ENCODE measurements around the gene RNASEH2B. TPM values are rescaled to one million over a fixed set of nuclear protein-coding genes. Genes with fewer than 3 reads are reported as not detected.

RNASEH2B gene
- total and polyA plus RNA-seq, 2 of the 8 experiments (the other 6 are each of a cell fraction or from before 2014, with no cell fraction given): 19.3 to 43.9 TPM

DNA sequence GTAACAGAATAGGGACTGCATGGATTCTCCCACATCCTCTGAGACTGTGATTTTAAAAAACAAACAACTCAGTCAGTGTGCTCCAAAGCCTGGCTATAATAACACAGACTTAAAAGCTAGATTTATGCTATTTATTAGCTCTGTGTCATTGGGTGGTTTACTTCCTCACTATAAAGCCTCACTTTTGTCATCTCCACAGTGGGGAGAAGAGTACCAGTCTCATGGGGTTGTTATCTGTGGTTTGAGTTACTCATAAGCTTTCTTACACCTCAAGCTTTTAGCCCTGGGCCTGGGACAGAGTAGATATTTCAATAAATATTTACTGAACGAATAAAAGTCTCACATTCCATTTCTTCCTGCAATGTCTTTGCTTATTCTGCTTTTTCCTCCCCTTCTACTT lies 5.3 kb downstream of the RNASEH2B start (continued):
- no peak for TF ChIP-seq E2F6 (IDR thresholded peaks at IDR 0.05)
- TF ChIP-seq YY1 (IDR thresholded peaks at IDR 0.05; ENCODE audit: low read depth, low read length): no peak
- TF ChIP-seq, protein P1, sequence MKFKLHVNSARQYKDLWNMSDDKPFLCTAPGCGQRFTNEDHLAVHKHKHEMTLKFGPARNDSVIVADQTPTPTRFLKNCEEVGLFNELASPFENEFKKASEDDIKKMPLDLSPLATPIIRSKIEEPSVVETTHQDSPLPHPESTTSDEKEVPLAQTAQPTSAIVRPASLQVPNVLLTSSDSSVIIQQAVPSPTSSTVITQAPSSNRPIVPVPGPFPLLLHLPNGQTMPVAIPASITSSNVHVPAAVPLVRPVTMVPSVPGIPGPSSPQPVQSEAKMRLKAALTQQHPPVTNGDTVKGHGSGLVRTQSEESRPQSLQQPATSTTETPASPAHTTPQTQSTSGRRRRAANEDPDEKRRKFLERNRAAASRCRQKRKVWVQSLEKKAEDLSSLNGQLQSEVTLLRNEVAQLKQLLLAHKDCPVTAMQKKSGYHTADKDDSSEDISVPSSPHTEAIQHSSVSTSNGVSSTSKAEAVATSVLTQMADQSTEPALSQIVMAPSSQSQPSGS (IDR thresholded peaks at IDR 0.05; ENCODE audit: low read length): no peak
- TF ChIP-seq MAX (IDR thresholded peaks at IDR 0.05): no peak
- no peak for TF ChIP-seq CREB1 (IDR thresholded peaks at IDR 0.05)

Data from H1 (cell line).